Measurements from ENCODE around the gene CPA1.

Gene CPA1

DNA sequence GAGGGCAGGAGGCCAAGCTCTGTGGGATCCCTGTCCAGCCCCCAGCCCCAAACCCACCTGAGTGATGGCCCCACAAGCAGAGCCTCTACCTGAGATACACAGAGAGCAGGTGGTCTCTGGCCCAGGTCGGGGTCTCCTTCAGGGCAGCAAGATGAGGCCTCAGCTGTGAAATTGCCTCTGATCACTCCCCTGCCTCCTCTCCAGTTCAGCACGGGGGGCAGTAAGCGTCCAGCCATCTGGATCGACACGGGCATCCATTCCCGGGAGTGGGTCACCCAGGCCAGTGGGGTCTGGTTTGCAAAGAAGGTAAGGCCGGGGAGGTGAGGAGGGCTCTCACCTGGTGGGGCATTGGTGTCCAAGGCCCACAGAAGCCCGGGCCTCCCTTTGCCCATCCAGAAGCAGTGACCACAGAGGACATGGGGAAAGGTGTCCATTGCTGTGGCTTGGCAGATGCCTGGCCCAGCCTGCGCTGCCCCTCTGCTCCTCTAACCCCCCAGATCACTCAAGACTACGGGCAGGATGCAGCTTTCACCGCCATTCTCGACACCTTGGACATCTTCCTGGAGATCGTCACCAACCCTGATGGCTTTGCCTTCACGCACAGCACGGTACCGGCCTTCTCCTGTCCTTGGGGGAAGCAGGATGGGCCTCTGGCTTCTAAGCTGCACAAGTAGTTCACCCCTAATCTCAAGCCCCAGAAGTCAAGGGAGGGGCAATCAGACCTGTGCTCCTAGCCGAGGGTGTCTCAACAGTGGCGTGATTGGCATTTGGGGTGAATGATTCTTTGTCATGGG, 3.1 kb downstream of the CPA1 start:
- no peak overlapping the region for H3K9ac ChIP-seq (ENCODE audit: low read length)
- H2AFZ ChIP-seq (ENCODE audit: low read length), result no peak overlapping the region
- 0 out of 2 replicates have a peak, but pooled peaks cover 2% of the 10 kb centered on the region for H3K27me3 ChIP-seq (ENCODE audit: insufficient read depth, low read length)
- no peaks in the 10 kb centered on the region for H3F3A ChIP-seq (ENCODE audit: insufficient read depth, low read length)
- no peaks in the 10 kb centered on the region for H3K9me2 ChIP-seq (ENCODE audit: low read depth, low read length)
- H3K4me2 ChIP-seq (ENCODE audit: low read length), result no peak overlapping the region
- H3K9me3 ChIP-seq (ENCODE audit: low read length), result no peaks in the 10 kb centered on the region
- H3K4me3 ChIP-seq (ENCODE audit: low read depth, low read length, poor library complexity, severe bottlenecking), result no peak overlapping the region
- TF ChIP-seq, protein P1, sequence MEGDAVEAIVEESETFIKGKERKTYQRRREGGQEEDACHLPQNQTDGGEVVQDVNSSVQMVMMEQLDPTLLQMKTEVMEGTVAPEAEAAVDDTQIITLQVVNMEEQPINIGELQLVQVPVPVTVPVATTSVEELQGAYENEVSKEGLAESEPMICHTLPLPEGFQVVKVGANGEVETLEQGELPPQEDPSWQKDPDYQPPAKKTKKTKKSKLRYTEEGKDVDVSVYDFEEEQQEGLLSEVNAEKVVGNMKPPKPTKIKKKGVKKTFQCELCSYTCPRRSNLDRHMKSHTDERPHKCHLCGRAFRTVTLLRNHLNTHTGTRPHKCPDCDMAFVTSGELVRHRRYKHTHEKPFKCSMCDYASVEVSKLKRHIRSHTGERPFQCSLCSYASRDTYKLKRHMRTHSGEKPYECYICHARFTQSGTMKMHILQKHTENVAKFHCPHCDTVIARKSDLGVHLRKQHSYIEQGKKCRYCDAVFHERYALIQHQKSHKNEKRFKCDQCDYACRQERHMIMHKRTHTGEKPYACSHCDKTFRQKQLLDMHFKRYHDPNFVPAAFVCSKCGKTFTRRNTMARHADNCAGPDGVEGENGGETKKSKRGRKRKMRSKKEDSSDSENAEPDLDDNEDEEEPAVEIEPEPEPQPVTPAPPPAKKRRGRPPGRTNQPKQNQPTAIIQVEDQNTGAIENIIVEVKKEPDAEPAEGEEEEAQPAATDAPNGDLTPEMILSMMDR (IDR thresholded peaks at IDR 0.05; ENCODE audit: low read length), result no peak
- TF ChIP-seq EZH2 (IDR thresholded peaks at IDR 0.05; ENCODE audit: borderline replicate concordance, low read length), result no peak
- no peaks in the 10 kb centered on the region for H3K79me2 ChIP-seq (ENCODE audit: insufficient read depth, low read length)
- no peaks in the 10 kb centered on the region; the same call in 1 of the 2 replicates for H3K36me3 ChIP-seq (ENCODE audit: insufficient read depth, low read length)
- no peaks in the 10 kb centered on the region for H4K20me1 ChIP-seq (ENCODE audit: insufficient read depth, low read length)
- no peak overlapping the region for H3K27ac ChIP-seq (ENCODE audit: low read depth, low read length, poor library complexity, severe bottlenecking)
- no peaks in the 10 kb centered on the region for H3K4me1 ChIP-seq (ENCODE audit: insufficient read depth, low read length, severe bottlenecking)

GRCh38 chr7:130384371-130384801, 4.1 kb downstream of the CPA1 start:
- Histone ChIP-seq H3K4me2 (ENCODE audit: low read length) (no peak overlapping the region), H3K79me2 (ENCODE audit: insufficient read depth, low read length) (no peaks in the 10 kb centered on the region), H3K27me3 (ENCODE audit: insufficient read depth, low read length) (0 out of 2 replicates have a peak, but pooled peaks cover 2% of the 10 kb centered on the region)

DNA sequence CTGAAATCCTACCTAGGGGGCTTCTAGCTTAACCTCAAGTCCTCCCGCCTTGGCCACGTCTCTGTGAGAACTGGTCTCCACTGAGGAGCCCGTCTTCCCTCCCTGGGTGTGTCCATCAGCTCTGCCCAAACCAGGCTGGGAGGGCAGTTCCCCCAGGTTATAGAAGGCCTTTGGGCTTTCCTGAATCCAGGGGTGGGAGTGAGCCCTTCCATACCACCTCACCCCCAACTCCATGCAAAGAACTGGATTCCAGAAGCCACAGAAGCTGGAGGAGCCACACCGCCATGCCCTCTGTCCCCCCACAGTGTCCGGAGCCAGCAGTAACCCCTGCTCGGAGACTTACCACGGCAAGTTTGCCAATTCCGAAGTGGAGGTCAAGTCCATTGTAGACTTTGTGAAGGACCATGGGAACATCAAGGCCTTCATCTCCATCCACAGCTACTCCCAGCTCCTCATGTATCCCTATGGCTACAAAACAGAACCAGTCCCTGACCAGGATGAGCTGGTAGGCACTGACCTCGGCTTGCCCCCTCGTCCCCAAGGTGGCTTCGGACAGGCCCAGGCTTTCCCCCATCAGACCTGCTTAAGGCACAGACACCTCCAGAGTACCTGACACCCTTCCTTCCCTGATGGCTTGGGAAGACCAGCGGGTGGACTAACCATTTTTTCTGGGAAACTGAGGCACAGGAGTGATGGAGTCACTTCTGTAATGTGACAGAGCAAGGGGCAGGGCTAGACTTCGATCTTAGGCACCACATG, 4.7 kb downstream of the CPA1 start:
- H3K27ac ChIP-seq (ENCODE audit: low read depth, low read length, poor library complexity, severe bottlenecking), result no peak overlapping the region
- no peaks in the 10 kb centered on the region for H3K9me3 ChIP-seq (ENCODE audit: low read length)
- no peaks in the 10 kb centered on the region for H3K9me2 ChIP-seq (ENCODE audit: low read depth, low read length)
- H3K27me3 ChIP-seq (ENCODE audit: insufficient read depth, low read length), result 0 out of 2 replicates have a peak, but pooled peaks cover 2% of the 10 kb centered on the region
- no peaks in the 10 kb centered on the region for H3K79me2 ChIP-seq (ENCODE audit: insufficient read depth, low read length)
- no peaks in the 10 kb centered on the region for H3F3A ChIP-seq (ENCODE audit: insufficient read depth, low read length)
- no peak overlapping the region for H3K4me3 ChIP-seq (ENCODE audit: low read depth, low read length, poor library complexity, severe bottlenecking)
- H2AFZ ChIP-seq (ENCODE audit: low read length), result no peak overlapping the region
- no peak for TF ChIP-seq EZH2 (IDR thresholded peaks at IDR 0.05; ENCODE audit: borderline replicate concordance, low read length)
- TF ChIP-seq, protein P1 (IDR thresholded peaks at IDR 0.05; ENCODE audit: low read length), result no peak
- H3K36me3 ChIP-seq (ENCODE audit: insufficient read depth, low read length), result no peaks in the 10 kb centered on the region
- H3K9ac ChIP-seq (ENCODE audit: low read length), result no peak overlapping the region
- H3K4me1 ChIP-seq (ENCODE audit: insufficient read depth, low read length, severe bottlenecking), result no peaks in the 10 kb centered on the region
- no peaks in the 10 kb centered on the region for H4K20me1 ChIP-seq (ENCODE audit: insufficient read depth, low read length)
- no peak overlapping the region for H3K4me2 ChIP-seq (ENCODE audit: low read length)

More at GRCh38 chr7:130384371-130384801, 4.1 kb downstream of the CPA1 start:
- H3F3A ChIP-seq (ENCODE audit: insufficient read depth, low read length), result no peaks in the 10 kb centered on the region
- no peak overlapping the region for H3K27ac ChIP-seq (ENCODE audit: low read depth, low read length, poor library complexity, severe bottlenecking)
- H3K4me3 ChIP-seq (ENCODE audit: low read depth, low read length, poor library complexity, severe bottlenecking), result no peak overlapping the region
- no peaks in the 10 kb centered on the region for H3K4me1 ChIP-seq (ENCODE audit: insufficient read depth, low read length, severe bottlenecking)
- H3K9me2 ChIP-seq (ENCODE audit: low read depth, low read length), result no peaks in the 10 kb centered on the region
- TF ChIP-seq, protein P1 (IDR thresholded peaks at IDR 0.05; ENCODE audit: low read length), result no peak
- no peak for TF ChIP-seq EZH2 (IDR thresholded peaks at IDR 0.05; ENCODE audit: borderline replicate concordance, low read length)
- no peak overlapping the region for H3K9ac ChIP-seq (ENCODE audit: low read length)
- no peaks in the 10 kb centered on the region for H3K9me3 ChIP-seq (ENCODE audit: low read length)
- H3K36me3 ChIP-seq (ENCODE audit: insufficient read depth, low read length), result no peaks in the 10 kb centered on the region
- no peak overlapping the region for H2AFZ ChIP-seq (ENCODE audit: low read length)
- H4K20me1 ChIP-seq (ENCODE audit: insufficient read depth, low read length), result no peaks in the 10 kb centered on the region
